HEK293 (cell line): Measurements from ENCODE around the gene DTWD2.
"Not testable (repeated sequence)": the region's sequence is repeated elsewhere in the genome, so short reads cannot be mapped to it uniquely, and the experiment has no call there.

Experiments used
- CTCF ChIA-PET: fragments of 350-600 bp; formaldehyde crosslinking; extraction: SDS; loops from one replicate; lab custom pipeline; 2021; ENCODE audit warnings: antibody characterized with exemption; lab: Yijun Ruan, JAX
- POLR2A ChIA-PET: fragments of 300-600 bp; formaldehyde crosslinking; extraction: SDS; loops from one replicate; lab custom pipeline; 2020; ENCODE audit warnings: antibody characterized with exemption, inconsistent platforms; lab: Yijun Ruan, JAX
- H3K27ac ChIP-seq: fragments of 200-500 bp; sonication (Bioruptor generic); 2 replicates; pipeline ENCODE4 v1.5.1; 2014; ENCODE audit warnings: low read depth, low read length, control low read depth, inconsistent platforms; ENCODE audit errors: extremely low read depth
- H3K36me3 ChIP-seq, 2 experiments: fragments of 200-500 bp in 1 of 2; sonication (Bioruptor generic) in 1 of 2; 1 replicate in 1 of 2; 2 replicates in 1 of 2; pipeline ENCODE4 v1.5.1; 2014 to 2017; ENCODE audit warnings: inconsistent platforms in 2 of 2, low read length in 2 of 2; ENCODE audit not compliant: control insufficient read depth in 2 of 2, insufficient read depth in 1 of 2
- H3K4me1 ChIP-seq: fragments of 200-500 bp; sonication (Bioruptor generic); 2 replicates; pipeline ENCODE4 v1.5.1; 2014; ENCODE audit warnings: mild to moderate bottlenecking, low read length, inconsistent platforms; ENCODE audit not compliant: control insufficient read depth, insufficient read depth
- H3K4me3 ChIP-seq: 2 replicates; pipeline ENCODE4 v1.5.1; 2011; ENCODE audit warnings: low read depth, mild to moderate bottlenecking, control low read depth, low read length, moderate library complexity
- H3K9me3 ChIP-seq: fragments of 200-500 bp; sonication (Bioruptor generic); 2 replicates; pipeline ENCODE4 v1.5.1; 2014; ENCODE audit warnings: low read depth, low read length, inconsistent platforms; ENCODE audit not compliant: control insufficient read depth, insufficient read depth
- BCL11B ChIP-seq: fragments of 450-650 bp; formaldehyde crosslinking; IDR thresholded peaks from 2 replicates; pipeline ENCODE4 v1.5.1; 2016; ENCODE audit warnings: low read depth, missing biosample characterization, missing genetic modification characterization
- EGR2 ChIP-seq: fragments of 450-650 bp; formaldehyde crosslinking; IDR thresholded peaks from 2 replicates; pipeline ENCODE4 v1.5.1; 2016; ENCODE audit warnings: low read depth, missing biosample characterization, missing genetic modification characterization
- GFI1B ChIP-seq: fragments of 450-650 bp; formaldehyde crosslinking; IDR thresholded peaks from 2 replicates; pipeline ENCODE4 v1.5.1; 2016; ENCODE audit warnings: missing biosample characterization, missing genetic modification characterization
- GLIS2 ChIP-seq: fragments of 450-650 bp; formaldehyde crosslinking; IDR thresholded peaks from 2 replicates; pipeline ENCODE4 v1.5.1; 2016; ENCODE audit warnings: missing biosample characterization, missing genetic modification characterization
- HOXA7 ChIP-seq: sonication (generic); formaldehyde crosslinking; IDR thresholded peaks from 2 replicates; pipeline ENCODE4 v1.8.1; 2022; ENCODE audit warnings: missing genetic modification reagents, borderline replicate concordance
- REPIN1 ChIP-seq: fragments of 450-650 bp; formaldehyde crosslinking; IDR thresholded peaks from 2 replicates; pipeline ENCODE4 v1.5.1; 2017; ENCODE audit warnings: missing biosample characterization, missing genetic modification characterization, low read depth
- SP2 ChIP-seq: fragments of 450-650 bp; formaldehyde crosslinking; IDR thresholded peaks from 2 replicates; pipeline ENCODE4 v1.5.1; 2016; ENCODE audit warnings: missing biosample characterization, missing genetic modification characterization
- ZBTB10 ChIP-seq: fragments of 450-650 bp; formaldehyde crosslinking; IDR thresholded peaks from 2 replicates; pipeline ENCODE4 v1.5.1; 2016; ENCODE audit warnings: missing biosample characterization, missing genetic modification characterization
- ZBTB20 ChIP-seq: fragments of 450-650 bp; formaldehyde crosslinking; IDR thresholded peaks from 2 replicates; pipeline ENCODE4 v1.5.1; 2016; ENCODE audit warnings: missing biosample characterization, missing genetic modification characterization
- ZFP41 ChIP-seq: fragments of 450-650 bp; formaldehyde crosslinking; IDR thresholded peaks from 2 replicates; pipeline ENCODE4 v1.5.1; 2016; ENCODE audit warnings: missing biosample characterization, missing genetic modification characterization, borderline replicate concordance
- ZNF280D ChIP-seq: fragments of 450-650 bp; formaldehyde crosslinking; IDR thresholded peaks from 2 replicates; pipeline ENCODE4 v1.5.1; 2016; ENCODE audit warnings: missing biosample characterization, missing genetic modification characterization
- ZNF324 ChIP-seq: fragments of 450-650 bp; formaldehyde crosslinking; IDR thresholded peaks from 2 replicates; pipeline ENCODE4 v1.5.1; 2016; ENCODE audit warnings: missing biosample characterization, missing genetic modification characterization
- ZNF341 ChIP-seq: fragments of 450-650 bp; formaldehyde crosslinking; IDR thresholded peaks from 2 replicates; pipeline ENCODE4; 2016; ENCODE audit warnings: low read depth, missing biosample characterization, missing genetic modification characterization
- ZNF37A ChIP-seq: fragments of 450-650 bp; IDR thresholded peaks from 2 replicates; pipeline ENCODE4 v1.5.1; 2018; ENCODE audit warnings: missing biosample characterization, missing genetic modification characterization
- ZNF521 ChIP-seq: fragments of 450-650 bp; formaldehyde crosslinking; IDR thresholded peaks from 2 replicates; pipeline ENCODE4 v1.5.1; 2017; ENCODE audit warnings: missing biosample characterization, mild to moderate bottlenecking, missing genetic modification characterization
- ZNF548 ChIP-seq: fragments of 450-650 bp; formaldehyde crosslinking; IDR thresholded peaks from 2 replicates; pipeline ENCODE4 v1.5.1; 2016; ENCODE audit warnings: missing biosample characterization, missing genetic modification characterization
- ZNF704 ChIP-seq: fragments of 450-650 bp; formaldehyde crosslinking; IDR thresholded peaks from 2 replicates; pipeline ENCODE4 v1.5.1; 2016; ENCODE audit warnings: missing biosample characterization, missing genetic modification characterization
- ZSCAN16 ChIP-seq: fragments of 450-650 bp; formaldehyde crosslinking; IDR thresholded peaks from 2 replicates; pipeline ENCODE4 v1.5.1; 2016; ENCODE audit warnings: missing biosample characterization, missing genetic modification characterization

DTWD2 gene

GRCh38 chr5:118994595-118994994 is 6.2 kb upstream of the DTWD2 start:
- no peaks in the 10 kb centered on the region for H3K4me1 ChIP-seq
- TF ChIP-seq SP2 (tag by site-specific recombination) (no peak), ZBTB20 (tag by site-specific recombination) (no peak), ZFP41 (tag by site-specific recombination) (no peak), GLIS2 (tag by site-specific recombination) (no peak), ZSCAN16 (tag by site-specific recombination) (no peak), GFI1B (tag by site-specific recombination) (no peak), ZNF548 (tag by site-specific recombination) (no peak), ZNF37A (tag by site-specific recombination) (no peak), HOXA7 (CRISPR knock-in tag) (no peak), ZBTB10 (tag by site-specific recombination) (no peak), ZNF521 (tag by site-specific recombination) (no peak), EGR2 (no peak), ZNF704 (tag by site-specific recombination) (no peak), REPIN1 (no peak), ZNF341 (tag by site-specific recombination) (no peak), BCL11B (tag by site-specific recombination) (no peak), ZNF324 (tag by site-specific recombination) (no peak)
- no peaks in the 10 kb centered on the region for H3K9me3 ChIP-seq
- H3K27ac ChIP-seq, result no peak overlapping the region
- POLR2A ChIA-PET, result no interaction called here
- H3K36me3 ChIP-seq, result no peaks in the 10 kb centered on the region
- CTCF ChIA-PET, result no interaction called here
- no peak overlapping the region for H3K4me3 ChIP-seq

- H3K4me3 ChIP-seq, H3K36me3 ChIP-seq, CTCF ChIA-PET, H3K27ac ChIP-seq, POLR2A ChIA-PET, H3K9me3 ChIP-seq, H3K4me1 ChIP-seq: not testable (repeated sequence)
- peak; percentile 52; the same call in 1 of the 2 replicates for TF ChIP-seq ZNF280D (tag by site-specific recombination)
Observed at GRCh38 chr5:118993118-118993517, 4.8 kb upstream of the DTWD2 start.
